K562 (cell line): ENCODE measurements around the gene RMP24.

ENCODE experiments used
- CTBP1 ChIP-seq: fragments of 450-650 bp; IDR thresholded peaks from 2 replicates; pipeline ENCODE4 v1.6.1; 2016; ENCODE audit warnings: borderline replicate concordance
- DACH1 ChIP-seq: fragments of 450-650 bp; IDR thresholded peaks from 2 replicates; pipeline ENCODE4 v1.6.1; 2018; ENCODE audit not compliant: partially characterized antibody
- FOS ChIP-seq: IDR thresholded peaks from 3 replicates; pipeline ENCODE4 v1.6.1; 2011; ENCODE audit not compliant: insufficient read length; ENCODE audit errors: extremely low read depth
- GABPB1 ChIP-seq: sonication (generic); formaldehyde crosslinking; IDR thresholded peaks from 2 replicates; pipeline ENCODE4 v1.8.0; 2022; ENCODE audit warnings: mild to moderate bottlenecking, missing genetic modification reagents
- KAT7 ChIP-seq: sonication (generic); formaldehyde crosslinking; IDR thresholded peaks from 2 replicates; pipeline ENCODE4 v1.8.0; 2022; ENCODE audit warnings: missing genetic modification reagents, mild to moderate bottlenecking, borderline replicate concordance
- KAT8 ChIP-seq: fragments of 450-650 bp; IDR thresholded peaks from 2 replicates; pipeline ENCODE4 v1.6.1; 2016; ENCODE audit warnings: low read depth, mild to moderate bottlenecking
- KDM4B ChIP-seq, 2 experiments: fragments of 450-650 bp in 1 of 2; sonication (generic) in 1 of 2; IDR thresholded peaks; 2 replicates each; pipeline ENCODE4 v1.6.1; 2016 to 2017; ENCODE audit warnings: borderline replicate concordance in 2 of 2, antibody characterized with exemption in 1 of 2, low read depth in 1 of 2, mild to moderate bottlenecking in 1 of 2
- MAZ ChIP-seq, 2 experiments: fragments of 450-650 bp in 1 of 2; sonication (generic) in 1 of 2; formaldehyde crosslinking; IDR thresholded peaks in 1 of 2; conservative IDR thresholded peaks in 1 of 2; 2 replicates each; pipeline versions ENCODE4 v1.4.0 to v1.5.0; 2020; ENCODE audit warnings: mild to moderate bottlenecking in 1 of 2, missing genetic modification reagents in 1 of 2
- MTA1 ChIP-seq: fragments of 450-650 bp; IDR thresholded peaks from 2 replicates; pipeline ENCODE4 v1.6.1; 2017; ENCODE audit warnings: borderline replicate concordance
- MYC ChIP-seq, 2 experiments: fragments of 250-450 bp in 1 of 2; sonication (Bioruptor Pico) in 1 of 2; IDR thresholded peaks; 2 replicates each; pipeline versions ENCODE4 v1.5.1 to v1.6.1; 2012 to 2021; ENCODE audit warnings: low read depth in 2 of 2, borderline replicate concordance in 1 of 2, improper control_type of control experiment in 1 of 2, low read length in 1 of 2, mild to moderate bottlenecking in 1 of 2, moderate library complexity in 1 of 2
- NCOA1 ChIP-seq: fragments of 450-650 bp; IDR thresholded peaks from 2 replicates; pipeline ENCODE4 v1.6.1; 2016; ENCODE audit warnings: low read depth
- PML ChIP-seq: IDR thresholded peaks from 2 replicates; pipeline ENCODE4 v1.6.1; 2012; ENCODE audit warnings: low read length, inconsistent platforms
- TCF7L2 ChIP-seq: fragments of 150-350 bp; IDR thresholded peaks from 2 replicates; pipeline ENCODE4 v1.6.1; 2016; ENCODE audit warnings: low read depth, mild to moderate bottlenecking, low read length, moderate library complexity
- THRAP3 ChIP-seq: fragments of 450-650 bp; IDR thresholded peaks from 2 replicates; pipeline ENCODE4 v1.6.1; 2016; ENCODE audit warnings: mild to moderate bottlenecking, inconsistent platforms, borderline replicate concordance
- ZBTB7A ChIP-seq: IDR thresholded peaks from 2 replicates; pipeline ENCODE4 v1.6.1; 2011; ENCODE audit warnings: low read depth, mild to moderate bottlenecking, low read length, moderate library complexity, borderline replicate concordance; ENCODE audit not compliant: control insufficient read depth
- ZEB2 ChIP-seq: fragments of 450-650 bp; IDR thresholded peaks from 2 replicates; pipeline ENCODE4 v1.6.1; 2016
- ZNF24 ChIP-seq: fragments of 450-650 bp; IDR thresholded peaks from 2 replicates; pipeline ENCODE4 v1.6.1; 2016
- ZNF280B ChIP-seq: fragments of 250-450 bp; sonication (Bioruptor Pico); IDR thresholded peaks from 2 replicates; pipeline ENCODE4 v1.5.1; 2021; ENCODE audit warnings: mild to moderate bottlenecking
- ZNF282 ChIP-seq: sonication (generic); formaldehyde crosslinking; IDR thresholded peaks from 2 replicates; pipeline ENCODE4 v1.8.1; 2023; ENCODE audit warnings: missing genetic modification reagents
- ZNF3 ChIP-seq: fragments of 250-450 bp; sonication (Bioruptor Pico); IDR thresholded peaks from 2 replicates; pipeline ENCODE4 v1.5.0; 2021; ENCODE audit warnings: mild to moderate bottlenecking, moderate library complexity
- TF ChIP-seq, protein P1 (sequence below): fragments of 450-650 bp; IDR thresholded peaks from one replicate; pipeline ENCODE4 v1.6.1; 2018; ENCODE audit warnings: mild to moderate bottlenecking, moderate library complexity; ENCODE audit not compliant: partially characterized antibody
- TF ChIP-seq, protein P2 (sequence below): fragments of 250-450 bp; sonication (Bioruptor Pico); IDR thresholded peaks from 2 replicates; pipeline ENCODE4 v1.8.0; 2022; ENCODE audit warnings: inconsistent platforms

Gene RMP24

GRCh38 chr18:35972197-35973000 lies at the start of gene RMP24 (continued):
- TF ChIP-seq, protein P1, sequence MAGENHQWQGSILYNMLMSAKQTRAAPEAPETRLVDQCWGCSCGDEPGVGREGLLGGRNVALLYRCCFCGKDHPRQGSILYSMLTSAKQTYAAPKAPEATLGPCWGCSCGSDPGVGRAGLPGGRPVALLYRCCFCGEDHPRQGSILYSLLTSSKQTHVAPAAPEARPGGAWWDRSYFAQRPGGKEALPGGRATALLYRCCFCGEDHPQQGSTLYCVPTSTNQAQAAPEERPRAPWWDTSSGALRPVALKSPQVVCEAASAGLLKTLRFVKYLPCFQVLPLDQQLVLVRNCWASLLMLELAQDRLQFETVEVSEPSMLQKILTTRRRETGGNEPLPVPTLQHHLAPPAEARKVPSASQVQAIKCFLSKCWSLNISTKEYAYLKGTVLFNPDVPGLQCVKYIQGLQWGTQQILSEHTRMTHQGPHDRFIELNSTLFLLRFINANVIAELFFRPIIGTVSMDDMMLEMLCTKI = no peak
- TF ChIP-seq, protein P2, sequence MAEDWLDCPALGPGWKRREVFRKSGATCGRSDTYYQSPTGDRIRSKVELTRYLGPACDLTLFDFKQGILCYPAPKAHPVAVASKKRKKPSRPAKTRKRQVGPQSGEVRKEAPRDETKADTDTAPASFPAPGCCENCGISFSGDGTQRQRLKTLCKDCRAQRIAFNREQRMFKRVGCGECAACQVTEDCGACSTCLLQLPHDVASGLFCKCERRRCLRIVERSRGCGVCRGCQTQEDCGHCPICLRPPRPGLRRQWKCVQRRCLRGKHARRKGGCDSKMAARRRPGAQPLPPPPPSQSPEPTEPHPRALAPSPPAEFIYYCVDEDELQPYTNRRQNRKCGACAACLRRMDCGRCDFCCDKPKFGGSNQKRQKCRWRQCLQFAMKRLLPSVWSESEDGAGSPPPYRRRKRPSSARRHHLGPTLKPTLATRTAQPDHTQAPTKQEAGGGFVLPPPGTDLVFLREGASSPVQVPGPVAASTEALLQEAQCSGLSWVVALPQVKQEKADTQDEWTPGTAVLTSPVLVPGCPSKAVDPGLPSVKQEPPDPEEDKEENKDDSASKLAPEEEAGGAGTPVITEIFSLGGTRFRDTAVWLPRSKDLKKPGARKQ (CRISPR knock-in tag) = no peak
- TF ChIP-seq ZNF280B (no peak), DACH1 (peak; percentile 64), MYC (IDR thresholded peaks at IDR 0.05; ENCODE audit: low read depth, low read length) (peak; percentile 84), MYC (CRISPR knock-in tag; IDR thresholded peaks at IDR 0.05; ENCODE audit: borderline replicate concordance, low read depth) (peak; percentile 13; the same call in 1 of the 2 replicates), ZNF282 (no peak), MTA1 (peak; percentile 77), ZNF3 (CRISPR knock-in tag) (no peak), THRAP3 (no peak), CTBP1 (peak; percentile 83; the same call in 1 of the 2 replicates), KAT7 (no peak; the same call in 1 of the 2 replicates), ZBTB7A (no peak; the same call in 1 of the 2 replicates), TCF7L2 (no peak), KAT8 (no peak), GABPB1 (CRISPR knock-in tag) (peak; percentile 99), PML (peak; percentile 60; the same call in 1 of the 2 replicates), FOS (no peak), ZNF24 (peak; percentile 24; the same call in 1 of the 2 replicates), KDM4B (IDR thresholded peaks at IDR 0.05; ENCODE audit: borderline replicate concordance in 2 of 2, low read depth in 1 of 2) (peak in 1 of 2 experiments; percentile 95; a peak in 2 of 4 replicates), NCOA1 (peak; percentile 98), ZEB2 (peak; percentile 96), MAZ (CRISPR knock-in tag; conservative IDR thresholded peaks at IDR 0.05 in 1 of 2, IDR thresholded peaks at IDR 0.05 in 1 of 2) (peak; percentile 80 to 87)
